CD4-positive, alpha-beta T cell treated with Interleukin-6 at 100 ng/mL for 8 hours (primary cell): ENCODE measurements around the gene KCP.

Experiments used
- DNase-seq: peaks from one replicate; pipeline ENCODE4 v3.0.0-alpha.2; 2020; ENCODE audit warnings: mixed read lengths, low spot score

KCP gene

GRCh38 chr7:128874140-128875031 is 36.1 kb downstream of the KCP start:
- DNase-seq = no peak

GRCh38 chr7:128873234-128873633 is 37.3 kb downstream of the KCP start:
- no peak for DNase-seq

GRCh38 chr7:128872394-128872824 is 38.1 kb downstream of the KCP start:
- DNase-seq = no peak

- DNase-seq = no peak
These were observed 39.5 kb downstream of the KCP start for GRCh38 chr7:128871050-128871449.

- DNase-seq = no peak
These were observed 40.6 kb downstream of the KCP start for GRCh38 chr7:128869944-128870285.

- no peak for DNase-seq
These were observed 41.2 kb downstream of the KCP start for GRCh38 chr7:128869138-128869943.

GRCh38 chr7:128868624-128869137 is 41.8 kb downstream of the KCP start:
- no peak for DNase-seq

GRCh38 chr7:128867842-128868623 is 42.5 kb downstream of the KCP start:
- DNase-seq = no peak

GRCh38 chr7:128867241-128867640 is 43.3 kb downstream of the KCP start:
- DNase-seq = no peak

GRCh38 chr7:128865996-128866877 is 44.3 kb downstream of the KCP start:
- DNase-seq = no peak

- no peak for DNase-seq
These were observed 45.2 kb downstream of the KCP start for GRCh38 chr7:128865303-128865702.

- DNase-seq = peak; percentile 22
These were observed 47.0 kb downstream of the KCP start for GRCh38 chr7:128863433-128863989.

GRCh38 chr7:128862571-128863432 is 47.7 kb downstream of the KCP start, which contains the start of gene ATP6V1F:
ATP6V1F (plus strand) TSS chr7:128862856; CDS start chr7:128862905, 49 bp downstream.
- peak; percentile 98 for DNase-seq

- DNase-seq = no peak
These were observed 48.4 kb downstream of the KCP start for GRCh38 chr7:128861957-128862570.

- DNase-seq = no peak
These were observed 50.1 kb downstream of the KCP start for GRCh38 chr7:128860158-128861073.

GRCh38 chr7:128859232-128860157 is 51.0 kb downstream of the KCP start:
- DNase-seq = no peak
